ENCODE measurements around the gene KCNQ5. TPM values are rescaled to one million over a fixed set of nuclear protein-coding genes. Genes with fewer than 3 reads are reported as not detected.

Gene KCNQ5
- total and polyA plus RNA-seq, 11 donors = 0.06 to 0.18 TPM; not detected in 9

DNA sequence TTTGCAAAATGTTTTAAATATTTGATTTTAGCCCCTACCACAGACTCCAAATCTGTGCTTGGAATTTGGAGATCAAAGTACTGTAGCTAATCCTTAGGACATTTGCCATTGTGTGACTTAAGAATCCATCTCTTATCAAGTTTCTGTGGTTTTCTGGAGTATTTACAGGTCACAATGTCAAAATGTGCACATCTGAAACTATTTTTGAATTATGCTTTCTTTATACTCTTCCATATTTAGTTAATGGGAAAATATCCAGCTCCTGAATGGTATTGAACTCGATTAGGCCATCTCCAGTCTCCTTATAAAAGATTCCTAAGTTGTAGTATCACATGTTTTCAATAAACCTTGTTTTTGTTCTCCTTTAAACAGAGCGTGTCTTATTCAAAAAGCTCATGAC lies 441.0 kb downstream of the KCNQ5 start:
- ATAC-seq (no peak), DNase-seq (no peak)
- intact Hi-C loops (cut with DNase I) = no loop called here
- H3K27me3 ChIP-seq = no peaks in the 10 kb centered on the region
- 55 to 69% (median 60%) methylated on average over 2 of the region's 2 CpGs for WGBS, 4 donors
- H3K27ac ChIP-seq = no peak overlapping the region
- H3K4me3 ChIP-seq = no peak overlapping the region
- peaks cover 0 to 3% (median 0%) of the 10 kb centered on the region in 12 donors for H3K9me3 ChIP-seq
- TF ChIP-seq, protein P1, sequence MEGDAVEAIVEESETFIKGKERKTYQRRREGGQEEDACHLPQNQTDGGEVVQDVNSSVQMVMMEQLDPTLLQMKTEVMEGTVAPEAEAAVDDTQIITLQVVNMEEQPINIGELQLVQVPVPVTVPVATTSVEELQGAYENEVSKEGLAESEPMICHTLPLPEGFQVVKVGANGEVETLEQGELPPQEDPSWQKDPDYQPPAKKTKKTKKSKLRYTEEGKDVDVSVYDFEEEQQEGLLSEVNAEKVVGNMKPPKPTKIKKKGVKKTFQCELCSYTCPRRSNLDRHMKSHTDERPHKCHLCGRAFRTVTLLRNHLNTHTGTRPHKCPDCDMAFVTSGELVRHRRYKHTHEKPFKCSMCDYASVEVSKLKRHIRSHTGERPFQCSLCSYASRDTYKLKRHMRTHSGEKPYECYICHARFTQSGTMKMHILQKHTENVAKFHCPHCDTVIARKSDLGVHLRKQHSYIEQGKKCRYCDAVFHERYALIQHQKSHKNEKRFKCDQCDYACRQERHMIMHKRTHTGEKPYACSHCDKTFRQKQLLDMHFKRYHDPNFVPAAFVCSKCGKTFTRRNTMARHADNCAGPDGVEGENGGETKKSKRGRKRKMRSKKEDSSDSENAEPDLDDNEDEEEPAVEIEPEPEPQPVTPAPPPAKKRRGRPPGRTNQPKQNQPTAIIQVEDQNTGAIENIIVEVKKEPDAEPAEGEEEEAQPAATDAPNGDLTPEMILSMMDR (IDR thresholded peaks at IDR 0.05) = no peak
- no peak for TF ChIP-seq POLR2A (IDR thresholded peaks at IDR 0.05)
- no peaks in the 10 kb centered on the region for H3K4me1 ChIP-seq
- H3K36me3 ChIP-seq = no peaks in the 10 kb centered on the region

DNA sequence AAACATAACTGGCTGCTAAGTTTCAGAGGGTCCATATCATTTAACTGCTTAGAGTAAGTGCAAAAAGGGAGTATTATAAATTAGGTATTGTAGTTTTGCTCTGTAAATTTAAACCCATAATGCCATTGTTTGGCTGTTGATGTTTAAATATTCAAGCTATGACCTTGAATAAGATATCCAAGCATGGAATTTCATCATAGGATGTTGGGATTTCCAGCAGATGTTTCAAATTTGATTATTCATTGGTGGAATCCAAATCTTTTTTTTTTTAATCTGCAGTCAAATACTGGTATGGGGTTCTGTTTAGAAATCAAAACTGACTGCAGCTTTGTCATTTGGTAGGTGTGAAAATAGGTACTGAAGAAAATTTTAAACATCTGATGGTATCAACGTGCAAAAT lies 442.4 kb downstream of the KCNQ5 start:
- WGBS, 4 donors = 79 to 92% (median 86%) methylated on average over 1 of the region's 1 CpG

DNA sequence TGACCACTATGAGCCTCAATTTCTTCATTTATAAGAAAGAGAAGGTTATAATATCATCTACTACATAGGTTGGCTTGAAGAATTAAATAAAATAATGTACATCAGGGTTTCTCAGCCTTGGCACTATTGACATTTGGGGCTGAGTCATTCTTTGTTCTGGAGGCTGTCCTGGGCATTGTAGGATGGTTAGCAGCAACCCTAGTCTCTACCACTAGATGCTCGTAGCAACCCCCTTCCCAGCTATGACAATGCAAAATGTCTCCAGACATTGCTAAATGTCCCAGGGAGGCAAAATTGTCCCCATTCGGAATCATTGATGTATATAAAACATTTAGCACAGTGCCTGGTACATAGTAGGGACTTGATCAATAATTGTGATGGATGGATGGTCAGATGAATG lies 451.4 kb downstream of the KCNQ5 start:
- 79 to 82% (median 81%) methylated on average over 2 of the region's 2 CpGs for WGBS, 4 donors
- H3K27ac ChIP-seq = no peak overlapping the region
- H3K9me3 ChIP-seq = no peaks in the 10 kb centered on the region
- no peak overlapping the region for H3K4me3 ChIP-seq
- intact Hi-C loops (cut with DNase I) = no loop called here
- no peak for TF ChIP-seq POLR2A (IDR thresholded peaks at IDR 0.05)
- TF ChIP-seq, protein P1 (IDR thresholded peaks at IDR 0.05) = no peak
- ATAC-seq = no peak
- no peaks in the 10 kb centered on the region for H3K4me1 ChIP-seq
- no peaks in the 10 kb centered on the region for H3K36me3 ChIP-seq
- H3K27me3 ChIP-seq = no peaks in the 10 kb centered on the region
- no peak for DNase-seq

More for the DNA sequence above, 442.4 kb downstream of the KCNQ5 start:
- no peak for TF ChIP-seq POLR2A (IDR thresholded peaks at IDR 0.05)
- TF ChIP-seq, protein P1 (IDR thresholded peaks at IDR 0.05) = no peak
- no peaks in the 10 kb centered on the region for H3K9me3 ChIP-seq
- no peak overlapping the region for H3K4me3 ChIP-seq
- H3K36me3 ChIP-seq = no peaks in the 10 kb centered on the region
- no peaks in the 10 kb centered on the region for H3K27me3 ChIP-seq
- DNase-seq (no peak), ATAC-seq (no peak)
- no peak overlapping the region for H3K27ac ChIP-seq
- no peaks in the 10 kb centered on the region for H3K4me1 ChIP-seq
- intact Hi-C loops (cut with DNase I) = no loop called here

DNA sequence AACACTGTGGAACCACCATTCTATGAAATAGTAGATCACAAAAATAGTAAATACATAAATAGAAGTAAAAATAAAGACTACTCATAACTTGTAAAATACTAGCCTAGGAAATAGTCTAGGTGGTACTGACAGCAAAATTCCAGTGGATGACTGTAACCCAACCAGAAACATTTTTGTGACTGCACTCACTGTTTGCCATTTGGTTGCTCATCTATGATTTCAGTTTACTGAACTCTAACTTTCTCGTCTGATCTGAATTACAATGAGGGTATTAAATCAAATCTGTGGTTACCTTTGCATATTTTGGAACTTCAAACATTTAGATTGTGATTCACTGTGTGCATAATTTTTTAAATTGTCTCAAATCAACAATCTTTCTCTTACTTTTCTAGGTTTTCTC lies 452.3 kb downstream of the KCNQ5 start:
- 68 to 80% (median 76%) methylated on average over 1 of the region's 1 CpG for WGBS, 4 donors
- TF ChIP-seq, protein P1 (IDR thresholded peaks at IDR 0.05) = no peak
- TF ChIP-seq POLR2A (IDR thresholded peaks at IDR 0.05) = no peak
- H3K27me3 ChIP-seq = no peaks in the 10 kb centered on the region
- H3K4me1 ChIP-seq = no peaks in the 10 kb centered on the region
- H3K4me3 ChIP-seq = no peak overlapping the region
- no peaks in the 10 kb centered on the region for H3K36me3 ChIP-seq
- no peaks in the 10 kb centered on the region for H3K9me3 ChIP-seq
- ATAC-seq = no peak
- DNase-seq = no peak
- H3K27ac ChIP-seq = no peak overlapping the region
- intact Hi-C loops (cut with DNase I) = no loop called here
